ENCODE results near the gene SYNGR3.

The SYNGR3 gene

GRCh38 chr16:1980770-1981087 is 9.0 kb upstream of the SYNGR3 start:
- peaks cover 58% of the 10 kb centered on the region for H3K27me3 Mint-ChIP-seq (ENCODE audit: low read depth, poor library complexity)
- no peaks in the 10 kb centered on the region for H3K9me3 Mint-ChIP-seq
- no peak for DNase-seq
- peaks cover 17% of the 10 kb centered on the region for H3K4me1 Mint-ChIP-seq
- peaks cover 5% of the 10 kb centered on the region for H3K36me3 Mint-ChIP-seq (ENCODE audit: low read depth)
- H3K27ac Mint-ChIP-seq, result no peak overlapping the region
- no peak for TF ChIP-seq CTCF (IDR thresholded peaks at IDR 0.05)
- no peak overlapping the region for H3K4me3 Mint-ChIP-seq

GRCh38 chr16:1981398-1981836 is 8.4 kb upstream of the SYNGR3 start, which contains the start of gene NOXO1:
Gene NOXO1 (minus strand): TSS chr16:1981469. CDS start chr16:1981179, 290 bp downstream.
- Mint-ChIP-seq H3K36me3 (ENCODE audit: low read depth) (peaks cover 5% of the 10 kb centered on the region), H3K4me1 (peaks cover 17% of the 10 kb centered on the region), H3K4me3 (peak within 1 kb of the TSS; percentile 19), H3K27me3 (ENCODE audit: low read depth, poor library complexity) (peaks cover 58% of the 10 kb centered on the region), H3K9me3 (no peaks in the 10 kb centered on the region), H3K27ac (no peak within 1 kb of the TSS)
- TF ChIP-seq CTCF (IDR thresholded peaks at IDR 0.05), result no peak
- DNase-seq, result no peak

- Mint-ChIP-seq H3K4me1 (peaks cover 17% of the 10 kb centered on the region), H3K4me3 (no peak overlapping the region), H3K9me3 (no peaks in the 10 kb centered on the region), H3K27ac (no peak overlapping the region), H3K27me3 (ENCODE audit: low read depth, poor library complexity) (peaks cover 64% of the 10 kb centered on the region), H3K36me3 (ENCODE audit: low read depth) (peaks cover 12% of the 10 kb centered on the region)
- DNase-seq, result no peak
- no peak for TF ChIP-seq CTCF (IDR thresholded peaks at IDR 0.05)
These were observed 7.7 kb upstream of the SYNGR3 start for GRCh38 chr16:1982013-1982433.

- Mint-ChIP-seq H3K27ac (peak overlapping the region; percentile 61), H3K9me3 (no peaks in the 10 kb centered on the region), H3K27me3 (ENCODE audit: low read depth, poor library complexity) (peaks cover 65% of the 10 kb centered on the region), H3K4me3 (peak overlapping the region; percentile 79), H3K36me3 (ENCODE audit: low read depth) (peaks cover 14% of the 10 kb centered on the region), H3K4me1 (peaks cover 17% of the 10 kb centered on the region)
- no peak for TF ChIP-seq CTCF (IDR thresholded peaks at IDR 0.05)
- DNase-seq, result no peak
These were observed 6.7 kb upstream of the SYNGR3 start for GRCh38 chr16:1982991-1983543.

- Mint-ChIP-seq H3K27me3 (ENCODE audit: low read depth, poor library complexity) (peaks cover 65% of the 10 kb centered on the region), H3K4me3 (peak within 1 kb of the TSS; percentile 89)
- TF ChIP-seq CTCF (IDR thresholded peaks at IDR 0.05), result no peak
These were observed 6.0 kb upstream of the SYNGR3 start, which contains the start of gene GFER for GRCh38 chr16:1983544-1984346. Gene GFER (plus strand): TSS chr16:1984193. CDS start chr16:1984219, 26 bp downstream.

More at GRCh38 chr16:1983544-1984346, 6.0 kb upstream of the SYNGR3 start, which contains the start of gene GFER:
- no peaks in the 10 kb centered on the region for H3K9me3 Mint-ChIP-seq
- DNase-seq, result peak; percentile 96
- H3K4me1 Mint-ChIP-seq, result peaks cover 21% of the 10 kb centered on the region
- peaks cover 14% of the 10 kb centered on the region for H3K36me3 Mint-ChIP-seq (ENCODE audit: low read depth)
- peak within 1 kb of the TSS; percentile 61 for H3K27ac Mint-ChIP-seq
